OCI-LY1 (cell line): Measurements from ENCODE around the gene FGF10.

Experiments
- H2AFZ ChIP-seq: fragments of 200-600 bp; sonication (generic), shearing (Covaris generic); 2 replicates; pipeline ENCODE4 v1.6.0; 2014; ENCODE audit warnings: antibody characterized with exemption, mild to moderate bottlenecking, low read length
- H3F3A ChIP-seq: fragments of 200-600 bp; sonication (generic), shearing (Covaris generic); 2 replicates; pipeline ENCODE4 v1.6.0; 2014; ENCODE audit warnings: mild to moderate bottlenecking, antibody characterized with exemption, low read length, moderate library complexity; ENCODE audit not compliant: insufficient read depth
- H3K27ac ChIP-seq: fragments of 200-600 bp; sonication (generic); 2 replicates; pipeline ENCODE4 v1.5.1; 2014; ENCODE audit warnings: low read length, mixed run types, mild to moderate bottlenecking, low read depth; ENCODE audit not compliant: poor library complexity, severe bottlenecking
- H3K27me3 ChIP-seq: fragments of 200-600 bp; sonication (generic); 2 replicates; pipeline ENCODE4 v1.6.0; 2014; ENCODE audit warnings: antibody characterized with exemption, mild to moderate bottlenecking, low read length, moderate library complexity; ENCODE audit not compliant: insufficient read depth
- H3K36me3 ChIP-seq: fragments of 200-600 bp; sonication (generic); 2 replicates; pipeline ENCODE4 v1.6.1; 2014; ENCODE audit warnings: mild to moderate bottlenecking, antibody characterized with exemption, low read length, moderate library complexity, mixed read lengths; ENCODE audit not compliant: insufficient read depth
- H3K4me1 ChIP-seq: fragments of 200-600 bp; sonication (generic); 2 replicates; pipeline ENCODE4 v1.5.1; 2014; ENCODE audit warnings: mild to moderate bottlenecking, low read length, moderate library complexity; ENCODE audit not compliant: insufficient read depth, severe bottlenecking
- H3K4me2 ChIP-seq: fragments of 200-600 bp; sonication (generic), shearing (Covaris generic); 2 replicates; pipeline ENCODE4 v1.6.1; 2014; ENCODE audit warnings: low read length
- H3K4me3 ChIP-seq: fragments of 200-600 bp; sonication (generic); 2 replicates; pipeline ENCODE4 v1.5.1; 2014; ENCODE audit warnings: low read length, low read depth, mild to moderate bottlenecking, mixed read lengths; ENCODE audit not compliant: poor library complexity, severe bottlenecking
- H3K79me2 ChIP-seq: fragments of 200-600 bp; shearing (Covaris generic); 2 replicates; pipeline ENCODE4 v1.6.1; 2016; ENCODE audit warnings: mixed run types, low read length, mixed read lengths; ENCODE audit not compliant: insufficient read depth
- H3K9ac ChIP-seq: fragments of 200-600 bp; sonication (generic), shearing (Covaris generic); 2 replicates; pipeline ENCODE4 v1.6.1; 2014; ENCODE audit warnings: mild to moderate bottlenecking, low read length, mixed read lengths
- H3K9me2 ChIP-seq: fragments of 200-600 bp; sonication (generic), shearing (Covaris generic); 2 replicates; pipeline ENCODE4 v1.6.1; 2014; ENCODE audit warnings: low read depth, mild to moderate bottlenecking, low read length, mixed read lengths
- H3K9me3 ChIP-seq: fragments of 200-600 bp; shearing (Covaris generic); 2 replicates; pipeline ENCODE4 v1.6.1; 2014; ENCODE audit warnings: low read length, mixed read lengths
- H4K20me1 ChIP-seq: fragments of 200-600 bp; sonication (generic), shearing (Covaris generic); 2 replicates; pipeline ENCODE4 v1.6.0; 2016; ENCODE audit warnings: mild to moderate bottlenecking, low read length; ENCODE audit not compliant: insufficient read depth
- EZH2 ChIP-seq: fragments of 200-600 bp; sonication (generic), shearing (Covaris generic); IDR thresholded peaks from 2 replicates; pipeline ENCODE4 v1.8.0; 2017; ENCODE audit warnings: borderline replicate concordance, mixed run types, mild to moderate bottlenecking, antibody characterized with exemption, low read length, moderate library complexity, mixed read lengths
- TF ChIP-seq, protein P1 (sequence below): fragments of 200-600 bp; sonication (generic), shearing (Covaris generic); IDR thresholded peaks from 2 replicates; pipeline ENCODE4 v1.5.1; 2017; ENCODE audit warnings: mild to moderate bottlenecking, antibody characterized with exemption, low read length, moderate library complexity, mixed read lengths

FGF10 gene

DNA sequence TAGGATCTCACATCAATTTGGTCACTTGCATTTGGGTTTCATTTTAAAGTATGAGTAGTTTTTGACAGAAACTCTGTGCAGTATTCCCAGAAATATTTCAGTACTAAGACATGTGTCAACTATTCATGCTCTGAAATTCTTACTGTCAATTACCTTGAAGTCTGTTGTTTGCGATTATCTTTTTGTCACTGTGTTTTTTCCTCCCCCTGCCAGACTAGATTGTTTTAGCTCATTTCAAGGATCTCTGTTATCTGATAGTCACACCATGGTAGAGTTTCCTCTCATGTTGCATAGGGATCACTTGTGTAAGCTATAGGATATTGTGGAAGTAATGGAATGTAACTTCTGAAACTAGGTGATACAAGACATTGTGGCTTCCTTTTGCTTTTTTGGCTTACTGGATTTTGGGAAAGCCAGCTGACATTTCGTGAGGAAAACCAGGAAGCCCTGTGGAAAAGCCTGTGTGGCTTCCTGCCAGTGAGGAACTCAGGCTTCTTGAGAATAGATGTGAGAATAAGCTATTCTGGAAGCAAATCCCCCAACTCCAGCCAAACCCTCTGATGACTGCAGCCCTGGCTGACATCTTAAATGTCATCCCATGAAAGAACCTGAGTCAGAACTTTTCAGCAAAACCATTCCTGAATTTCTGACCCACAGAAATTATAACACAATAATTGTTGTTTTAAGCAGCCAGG is 122.2 kb downstream of the FGF10 start:
- Histone ChIP-seq H3K36me3 (no peaks in the 10 kb centered on the region), H3F3A (no peaks in the 10 kb centered on the region), H3K4me2 (no peak overlapping the region), H3K79me2 (no peaks in the 10 kb centered on the region), H3K27me3 (no peaks in the 10 kb centered on the region; the same call in 1 of the 2 replicates), H3K9me2 (no peaks in the 10 kb centered on the region), H4K20me1 (no peaks in the 10 kb centered on the region), H3K9me3 (no peaks in the 10 kb centered on the region), H3K9ac (no peak overlapping the region), H2AFZ (no peak overlapping the region), H3K4me3 (no peak overlapping the region), H3K4me1 (no peaks in the 10 kb centered on the region), H3K27ac (no peak overlapping the region)
- no peak for TF ChIP-seq EZH2
- TF ChIP-seq, protein P1, sequence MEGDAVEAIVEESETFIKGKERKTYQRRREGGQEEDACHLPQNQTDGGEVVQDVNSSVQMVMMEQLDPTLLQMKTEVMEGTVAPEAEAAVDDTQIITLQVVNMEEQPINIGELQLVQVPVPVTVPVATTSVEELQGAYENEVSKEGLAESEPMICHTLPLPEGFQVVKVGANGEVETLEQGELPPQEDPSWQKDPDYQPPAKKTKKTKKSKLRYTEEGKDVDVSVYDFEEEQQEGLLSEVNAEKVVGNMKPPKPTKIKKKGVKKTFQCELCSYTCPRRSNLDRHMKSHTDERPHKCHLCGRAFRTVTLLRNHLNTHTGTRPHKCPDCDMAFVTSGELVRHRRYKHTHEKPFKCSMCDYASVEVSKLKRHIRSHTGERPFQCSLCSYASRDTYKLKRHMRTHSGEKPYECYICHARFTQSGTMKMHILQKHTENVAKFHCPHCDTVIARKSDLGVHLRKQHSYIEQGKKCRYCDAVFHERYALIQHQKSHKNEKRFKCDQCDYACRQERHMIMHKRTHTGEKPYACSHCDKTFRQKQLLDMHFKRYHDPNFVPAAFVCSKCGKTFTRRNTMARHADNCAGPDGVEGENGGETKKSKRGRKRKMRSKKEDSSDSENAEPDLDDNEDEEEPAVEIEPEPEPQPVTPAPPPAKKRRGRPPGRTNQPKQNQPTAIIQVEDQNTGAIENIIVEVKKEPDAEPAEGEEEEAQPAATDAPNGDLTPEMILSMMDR: no peak

DNA sequence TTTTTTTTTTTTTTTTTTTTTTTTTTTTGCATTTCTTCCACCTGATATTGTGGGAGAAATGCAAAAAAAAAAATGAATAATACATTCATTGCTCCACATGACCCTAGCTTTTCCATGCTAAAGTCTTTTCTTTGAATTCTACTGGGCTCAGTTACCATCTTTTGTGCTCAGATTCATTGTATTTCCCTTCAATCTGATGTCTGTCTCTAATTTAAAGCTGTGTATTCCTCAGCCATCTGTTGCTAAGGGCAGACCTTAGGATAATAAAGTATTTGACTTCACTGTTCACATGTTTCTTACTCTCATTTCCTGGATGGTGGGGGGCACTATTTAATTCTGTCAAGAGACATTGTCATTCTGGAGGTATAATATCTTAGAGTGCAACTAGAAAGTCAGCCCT is 123.5 kb downstream of the FGF10 start:
- Histone ChIP-seq H3K9ac (no peak overlapping the region), H3F3A (no peaks in the 10 kb centered on the region), H4K20me1 (no peaks in the 10 kb centered on the region), H3K36me3 (no peaks in the 10 kb centered on the region), H3K27me3 (no peaks in the 10 kb centered on the region; the same call in 1 of the 2 replicates), H3K27ac (no peak overlapping the region), H3K79me2 (no peaks in the 10 kb centered on the region), H3K4me2 (no peak overlapping the region), H3K4me3 (no peak overlapping the region), H3K4me1 (no peaks in the 10 kb centered on the region), H2AFZ (no peak overlapping the region), H3K9me2 (no peaks in the 10 kb centered on the region), H3K9me3 (no peaks in the 10 kb centered on the region)
- no peak for TF ChIP-seq EZH2
- TF ChIP-seq, protein P1: no peak

DNA sequence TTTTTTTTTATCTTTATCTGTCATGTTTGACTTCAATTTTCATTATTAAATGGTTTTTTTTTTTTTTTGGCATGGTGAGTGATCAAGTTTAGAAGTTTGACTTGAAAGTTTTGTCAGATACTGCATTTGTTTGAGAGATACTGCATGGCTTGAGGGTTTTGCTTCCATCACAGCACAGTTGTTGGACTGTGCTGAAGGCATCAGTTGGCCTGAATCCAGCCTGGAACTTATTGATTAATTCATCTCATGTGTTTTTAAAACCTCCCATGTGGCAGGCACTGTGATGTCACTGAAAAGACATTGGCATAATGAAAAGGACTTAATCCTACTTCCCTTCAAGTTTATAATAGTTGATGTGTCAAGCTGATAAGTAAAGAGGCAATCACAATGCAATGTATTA is 128.4 kb downstream of the FGF10 start:
- Histone ChIP-seq H3K36me3 (no peaks in the 10 kb centered on the region), H4K20me1 (no peaks in the 10 kb centered on the region), H2AFZ (no peak overlapping the region), H3K4me3 (no peak overlapping the region), H3K27me3 (no peaks in the 10 kb centered on the region; the same call in 1 of the 2 replicates), H3K79me2 (no peaks in the 10 kb centered on the region), H3K9me3 (no peaks in the 10 kb centered on the region), H3K9ac (no peak overlapping the region), H3K9me2 (no peaks in the 10 kb centered on the region), H3K4me1 (no peaks in the 10 kb centered on the region), H3K27ac (no peak overlapping the region), H3K4me2 (no peak overlapping the region), H3F3A (no peaks in the 10 kb centered on the region)
- TF ChIP-seq EZH2: no peak
- TF ChIP-seq, protein P1: no peak
